OCI-LY1 (cell line): Measurements from ENCODE around the gene TTC19.

ENCODE experiments used
- CTCF ChIP-seq: fragments of 200-600 bp; sonication (generic), shearing (Covaris generic); IDR thresholded peaks from 2 replicates; pipeline ENCODE4 v1.5.1; 2017; ENCODE audit warnings: mild to moderate bottlenecking, antibody characterized with exemption, low read length, moderate library complexity, mixed read lengths
- EZH2 ChIP-seq: fragments of 200-600 bp; sonication (generic), shearing (Covaris generic); IDR thresholded peaks from 2 replicates; pipeline ENCODE4 v1.8.0; 2017; ENCODE audit warnings: borderline replicate concordance, mixed run types, mild to moderate bottlenecking, antibody characterized with exemption, low read length, moderate library complexity, mixed read lengths

DNA sequence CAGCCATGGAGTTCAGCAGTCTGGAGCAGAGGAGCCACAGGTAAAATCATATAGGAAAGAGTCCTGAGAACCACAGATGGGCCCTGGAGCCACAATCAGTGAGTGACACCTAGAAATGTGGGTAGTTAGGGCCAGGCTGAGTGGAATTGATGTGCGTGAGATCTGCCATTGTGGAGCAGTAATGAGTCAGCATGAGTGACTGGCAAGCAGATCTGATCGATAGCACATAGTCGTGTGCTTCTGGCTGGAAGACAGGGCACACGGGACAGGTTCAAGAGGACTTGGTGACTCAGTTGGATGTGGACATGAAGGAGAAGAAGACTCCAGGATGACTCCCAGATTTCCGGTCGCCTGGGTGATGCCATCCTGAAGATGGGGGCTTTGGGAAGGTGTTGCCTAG, 42.4 kb upstream of the TTC19 start:
- no peak for TF ChIP-seq EZH2
- TF ChIP-seq CTCF: no peak
